ENCODE results near the gene PDE6B. TPM values are rescaled to one million over a fixed set of nuclear protein-coding genes. Genes with fewer than 3 reads are reported as not detected.

The PDE6B gene
- total RNA-seq, 4 donors from 2014 or later = 0.81 to 5.5 (median 1.8) TPM

DNA sequence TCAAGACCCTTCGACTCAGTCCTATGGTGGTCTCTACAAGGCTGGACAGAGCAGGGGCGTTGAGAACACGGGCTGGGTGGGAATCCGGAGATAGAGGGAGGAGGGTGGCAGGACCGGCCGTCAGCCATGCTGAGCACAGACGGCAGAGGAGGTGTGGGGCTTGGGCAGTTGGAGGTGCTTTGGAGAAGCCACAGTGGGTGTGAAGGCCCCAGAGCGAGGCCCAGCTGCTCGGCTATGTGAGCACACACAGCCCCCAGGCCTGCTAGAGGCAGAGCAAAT lies 4.2 kb downstream of the PDE6B start:
- H3K4me1 ChIP-seq = no peaks in the 10 kb centered on the region
- no peak for ATAC-seq
- no peak overlapping the region for H3K27ac ChIP-seq
- WGBS, 2 donors (ENCODE audit: low coverage in 1 of 2) = 20 to 70% methylated on average over 2 to 3 of the region's 9 CpGs
- H3K36me3 ChIP-seq = no peaks in the 10 kb centered on the region
- H3K9me3 ChIP-seq = no peaks in the 10 kb centered on the region
- no peak overlapping the region for H3K4me3 ChIP-seq
- TF ChIP-seq EP300 (IDR thresholded peaks at IDR 0.05) = no peak
- no peak for TF ChIP-seq POLR2A (IDR thresholded peaks at IDR 0.05)
- no peak for TF ChIP-seq POLR2AphosphoS5 (IDR thresholded peaks at IDR 0.05)
- TF ChIP-seq, protein P1, sequence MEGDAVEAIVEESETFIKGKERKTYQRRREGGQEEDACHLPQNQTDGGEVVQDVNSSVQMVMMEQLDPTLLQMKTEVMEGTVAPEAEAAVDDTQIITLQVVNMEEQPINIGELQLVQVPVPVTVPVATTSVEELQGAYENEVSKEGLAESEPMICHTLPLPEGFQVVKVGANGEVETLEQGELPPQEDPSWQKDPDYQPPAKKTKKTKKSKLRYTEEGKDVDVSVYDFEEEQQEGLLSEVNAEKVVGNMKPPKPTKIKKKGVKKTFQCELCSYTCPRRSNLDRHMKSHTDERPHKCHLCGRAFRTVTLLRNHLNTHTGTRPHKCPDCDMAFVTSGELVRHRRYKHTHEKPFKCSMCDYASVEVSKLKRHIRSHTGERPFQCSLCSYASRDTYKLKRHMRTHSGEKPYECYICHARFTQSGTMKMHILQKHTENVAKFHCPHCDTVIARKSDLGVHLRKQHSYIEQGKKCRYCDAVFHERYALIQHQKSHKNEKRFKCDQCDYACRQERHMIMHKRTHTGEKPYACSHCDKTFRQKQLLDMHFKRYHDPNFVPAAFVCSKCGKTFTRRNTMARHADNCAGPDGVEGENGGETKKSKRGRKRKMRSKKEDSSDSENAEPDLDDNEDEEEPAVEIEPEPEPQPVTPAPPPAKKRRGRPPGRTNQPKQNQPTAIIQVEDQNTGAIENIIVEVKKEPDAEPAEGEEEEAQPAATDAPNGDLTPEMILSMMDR (IDR thresholded peaks at IDR 0.05) = no peak
- peaks cover 73% of the 10 kb centered on the region for H3K27me3 ChIP-seq

DNA sequence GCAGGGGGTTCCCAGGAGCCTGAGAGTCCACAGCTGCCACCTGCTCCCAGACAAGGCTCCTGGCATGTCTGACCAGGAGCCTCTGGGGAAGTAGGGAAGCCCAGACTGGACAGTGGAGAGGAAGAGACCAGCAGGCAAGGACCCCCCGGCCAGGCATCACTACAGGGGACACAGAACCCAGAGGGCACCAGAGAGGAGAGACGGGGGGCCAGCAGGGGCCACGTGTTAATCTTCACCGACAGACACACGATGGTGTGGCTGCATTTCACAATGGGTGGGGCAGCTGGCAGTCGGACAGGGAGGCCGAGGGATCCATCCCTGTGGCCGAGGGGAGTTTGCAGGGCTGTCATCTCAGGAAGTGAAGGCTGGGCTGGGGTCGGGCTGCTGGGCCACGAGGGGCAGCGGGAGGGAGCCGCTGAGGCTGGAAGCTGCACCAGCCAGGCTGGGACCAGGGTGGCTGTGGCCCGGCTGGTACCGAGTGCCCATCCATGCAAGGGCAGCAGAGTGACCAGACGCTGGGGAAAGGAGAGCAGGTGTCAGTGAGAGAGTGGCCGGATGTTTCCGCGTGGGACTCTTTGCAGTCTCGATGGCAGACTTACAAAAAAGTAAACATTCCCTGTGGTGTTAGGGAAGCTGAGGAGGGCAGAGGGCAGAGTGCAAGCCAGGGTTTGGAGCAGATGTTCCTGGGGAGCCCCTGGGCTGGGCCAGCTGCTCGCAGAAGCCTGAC lies 4.7 kb downstream of the PDE6B start:
- no peaks in the 10 kb centered on the region for H3K4me1 ChIP-seq
- no peak for TF ChIP-seq EP300 (IDR thresholded peaks at IDR 0.05)
- TF ChIP-seq, protein P1 (IDR thresholded peaks at IDR 0.05) = no peak
- TF ChIP-seq POLR2A (IDR thresholded peaks at IDR 0.05) = no peak
- TF ChIP-seq POLR2AphosphoS5 (IDR thresholded peaks at IDR 0.05) = no peak

DNA sequence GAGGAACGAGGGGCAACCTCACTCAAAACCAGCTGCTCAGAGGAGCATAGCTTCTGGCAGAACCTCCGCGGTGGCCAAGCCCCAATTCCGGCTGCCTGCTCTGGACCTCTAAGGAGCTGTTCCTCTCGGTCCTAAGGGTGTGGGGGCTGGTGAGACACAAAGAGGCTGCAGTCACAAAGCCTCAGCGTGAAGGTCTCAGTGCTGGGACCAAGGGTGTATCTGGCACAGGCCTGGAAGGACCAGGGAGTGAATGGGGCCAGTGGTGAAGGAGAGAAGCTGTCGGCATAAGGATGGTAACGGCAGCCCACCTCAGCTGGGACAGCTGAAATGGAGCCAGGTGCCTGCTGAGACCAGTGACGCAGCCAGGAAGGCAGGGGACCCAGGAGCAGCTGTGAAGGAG lies 5.3 kb downstream of the PDE6B start:
- Histone ChIP-seq H3K4me1 (no peaks in the 10 kb centered on the region), H3K36me3 (no peaks in the 10 kb centered on the region), H3K27me3 (peaks cover 66% of the 10 kb centered on the region), H3K4me3 (no peak overlapping the region), H3K27ac (no peak overlapping the region), H3K9me3 (no peaks in the 10 kb centered on the region)
- 58 to 59% methylated on average over 3 to 7 of the region's 9 CpGs for WGBS, 2 donors (ENCODE audit: low coverage in 1 of 2)
- ATAC-seq = no peak
- TF ChIP-seq POLR2A (IDR thresholded peaks at IDR 0.05) = no peak
- TF ChIP-seq, protein P1 (IDR thresholded peaks at IDR 0.05) = no peak
- no peak for TF ChIP-seq EP300 (IDR thresholded peaks at IDR 0.05)
- TF ChIP-seq POLR2AphosphoS5 (IDR thresholded peaks at IDR 0.05) = no peak

More for the DNA sequence above, 4.7 kb downstream of the PDE6B start:
- no peak for ATAC-seq
- H3K9me3 ChIP-seq = no peaks in the 10 kb centered on the region
- no peak overlapping the region for H3K27ac ChIP-seq
- H3K4me3 ChIP-seq = no peak overlapping the region
- H3K27me3 ChIP-seq = peaks cover 69% of the 10 kb centered on the region
- no peaks in the 10 kb centered on the region for H3K36me3 ChIP-seq
- WGBS, 2 donors (ENCODE audit: low coverage in 1 of 2) = 0% methylated on average over 1 of the region's 20 CpGs; no CpG with 5 or more reads in 1 of the 2 donors

DNA sequence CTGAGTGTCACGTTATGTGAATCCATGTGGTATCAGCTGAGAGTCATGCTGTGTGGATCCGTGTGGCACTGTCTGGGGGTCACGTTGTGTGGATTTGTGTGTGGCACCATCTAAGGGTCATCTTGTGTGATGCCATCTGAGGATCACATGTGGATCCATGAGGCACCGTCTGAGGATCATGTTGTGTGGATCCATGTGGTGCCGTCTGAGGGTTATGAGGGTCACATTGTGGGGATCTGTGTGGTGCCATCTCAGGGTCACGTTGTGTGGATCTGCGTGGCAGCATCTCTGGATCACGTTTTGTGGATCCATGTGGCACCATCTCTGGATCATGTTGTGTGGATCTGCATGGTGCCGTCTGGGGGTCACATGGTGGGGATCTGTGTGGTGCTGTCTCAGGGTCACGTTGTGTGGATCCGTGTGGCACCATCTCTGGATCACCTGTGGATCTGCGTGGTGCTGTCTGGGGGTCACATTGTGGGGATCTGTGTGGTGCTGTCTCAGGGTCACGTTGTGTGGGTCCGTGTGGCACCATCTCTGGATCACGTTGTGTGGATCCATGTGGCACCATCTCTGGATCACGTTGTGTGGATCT lies 6.9 kb downstream of the PDE6B start:
- H3K9me3 ChIP-seq = no peaks in the 10 kb centered on the region
- no peaks in the 10 kb centered on the region for H3K36me3 ChIP-seq
- no peak overlapping the region for H3K4me3 ChIP-seq
- ATAC-seq = no peak
- TF ChIP-seq POLR2A (IDR thresholded peaks at IDR 0.05) (no peak), POLR2AphosphoS5 (IDR thresholded peaks at IDR 0.05) (no peak), EP300 (IDR thresholded peaks at IDR 0.05) (no peak)
- TF ChIP-seq, protein P1 (IDR thresholded peaks at IDR 0.05) = no peak
- H3K27ac ChIP-seq = no peak overlapping the region
- H3K27me3 ChIP-seq = peaks cover 70% of the 10 kb centered on the region
- no peaks in the 10 kb centered on the region for H3K4me1 ChIP-seq
- 50 to 81% methylated on average over 3 of the region's 16 CpGs for WGBS, 2 donors (ENCODE audit: low coverage in 1 of 2)

DNA sequence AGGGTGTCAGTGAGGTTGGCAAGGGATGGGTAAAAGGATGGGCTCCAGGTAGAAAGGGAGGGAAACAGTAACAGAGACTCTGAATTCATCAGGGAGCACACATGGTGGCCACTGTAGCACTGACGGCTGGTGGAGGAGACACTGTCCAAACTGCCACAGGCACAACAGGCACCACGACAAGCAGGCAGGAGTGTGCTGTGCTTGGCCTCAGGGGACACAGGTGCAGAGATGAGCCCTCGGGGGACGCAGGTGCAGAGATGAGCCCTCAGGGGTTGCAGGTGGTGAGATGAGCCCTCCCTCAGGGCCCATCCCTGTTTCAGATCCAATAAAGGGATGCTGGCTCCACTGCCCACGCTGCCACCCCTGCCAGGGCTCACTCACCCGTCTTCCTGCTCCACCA lies 7.6 kb downstream of the PDE6B start:
- no peak for ATAC-seq
- Histone ChIP-seq H3K36me3 (no peaks in the 10 kb centered on the region), H3K4me1 (no peaks in the 10 kb centered on the region), H3K9me3 (no peaks in the 10 kb centered on the region), H3K27ac (no peak overlapping the region), H3K4me3 (no peak overlapping the region), H3K27me3 (peaks cover 70% of the 10 kb centered on the region)
- TF ChIP-seq POLR2A (IDR thresholded peaks at IDR 0.05) = no peak
- TF ChIP-seq, protein P1 (IDR thresholded peaks at IDR 0.05) = no peak
- no peak for TF ChIP-seq POLR2AphosphoS5 (IDR thresholded peaks at IDR 0.05)
- no peak for TF ChIP-seq EP300 (IDR thresholded peaks at IDR 0.05)
- 64 to 100% methylated on average over 2 to 3 of the region's 6 CpGs for WGBS, 2 donors (ENCODE audit: low coverage in 1 of 2)

Data from gastroesophageal sphincter (tissue), 4 donors.